Measurements from ENCODE around the gene CEACAM5. TPM values are rescaled to one million over a fixed set of nuclear protein-coding genes. Genes with fewer than 3 reads are reported as not detected.

CEACAM5 gene
- polyA plus RNA-seq (ENCODE audit: insufficient read length in 12 of 12): 10 to 100 TPM in 1 of 12 donors, under 1 TPM in 6, not detected in 5; 0.05 to 23.2 (median 0.21) TPM
- long read RNA-seq, donor 1, transcript CEACAM5-204 (2 exons, 579 nt): minor isoform, 22 of 289 reads
- long read RNA-seq, donor 1, transcript CEACAM5-201 (10 exons, 2,874 nt): minor isoform, 12 of 289 reads
- long read RNA-seq, donor 1, transcript CEACAM5-207 (3 exons, 1,430 nt): major isoform, 26 of 289 reads
- long read RNA-seq, donor 1, partial matches to known transcripts: 227 of 289 reads
- long read RNA-seq, donor 1, other reads (novel, unspliced or antisense): 0 of 289 reads
- long read RNA-seq, donor 2: 0 reads
- long read RNA-seq, donor 3, partial matches to known transcripts: 0 of 1 reads
- long read RNA-seq, donor 3, other reads (novel, unspliced or antisense): 0 of 1 reads
- long read RNA-seq, donor 4: 0 reads
- long read RNA-seq, donor 5: 0 reads
- long read RNA-seq, donor 6: 0 reads
- long read RNA-seq, donor 7: 0 reads
- long read RNA-seq, donor 8: 0 reads
- long read RNA-seq, donor 9: 0 reads
- long read RNA-seq, donor 10: 0 reads
- long read RNA-seq, donor 11: 0 reads

DNA sequence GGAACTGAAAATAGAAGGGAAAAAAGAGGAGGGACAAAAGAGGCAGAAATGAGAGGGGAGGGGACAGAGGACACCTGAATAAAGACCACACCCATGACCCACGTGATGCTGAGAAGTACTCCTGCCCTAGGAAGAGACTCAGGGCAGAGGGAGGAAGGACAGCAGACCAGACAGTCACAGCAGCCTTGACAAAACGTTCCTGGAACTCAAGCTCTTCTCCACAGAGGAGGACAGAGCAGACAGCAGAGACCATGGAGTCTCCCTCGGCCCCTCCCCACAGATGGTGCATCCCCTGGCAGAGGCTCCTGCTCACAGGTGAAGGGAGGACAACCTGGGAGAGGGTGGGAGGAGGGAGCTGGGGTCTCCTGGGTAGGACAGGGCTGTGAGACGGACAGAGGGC lies at the start of gene CEACAM5:
Gene CEACAM5 (plus strand): TSS at position 146 of the 400 bp plus-strand sequence. CDS start 106 bp downstream, at position 252.
- no peak for DNase-seq

GRCh38 chr19:41666075-41666474 lies 42.4 kb upstream of the CEACAM5 start:
- DNase-seq: no peak

GRCh38 chr19:41668315-41668714 lies 40.1 kb upstream of the CEACAM5 start:
- DNase-seq: no peak

DNA sequence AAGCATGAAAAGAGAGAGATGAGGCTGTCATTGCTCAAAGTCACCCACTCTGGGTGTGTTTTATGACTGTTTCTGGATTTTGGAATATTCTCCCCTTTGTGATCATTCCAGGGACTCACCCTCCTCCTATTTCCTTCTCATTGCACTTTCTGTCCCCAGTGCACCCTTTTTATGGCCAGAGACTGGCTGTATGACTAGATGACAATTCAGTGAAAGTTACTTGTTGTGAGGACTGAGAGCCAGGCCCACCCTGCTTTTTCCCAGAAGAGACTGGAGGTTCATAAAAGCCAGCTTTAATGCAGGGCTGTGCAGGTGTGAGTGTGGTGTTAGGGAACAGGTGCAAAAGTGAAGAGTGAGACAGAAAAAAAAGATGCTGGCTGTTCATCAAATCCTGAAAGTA lies 37.7 kb upstream of the CEACAM5 start:
- no peak for DNase-seq

GRCh38 chr19:41671486-41671885 lies 36.9 kb upstream of the CEACAM5 start:
- DNase-seq: no peak

GRCh38 chr19:41682437-41682836 lies 26.0 kb upstream of the CEACAM5 start:
- no peak for DNase-seq

DNA sequence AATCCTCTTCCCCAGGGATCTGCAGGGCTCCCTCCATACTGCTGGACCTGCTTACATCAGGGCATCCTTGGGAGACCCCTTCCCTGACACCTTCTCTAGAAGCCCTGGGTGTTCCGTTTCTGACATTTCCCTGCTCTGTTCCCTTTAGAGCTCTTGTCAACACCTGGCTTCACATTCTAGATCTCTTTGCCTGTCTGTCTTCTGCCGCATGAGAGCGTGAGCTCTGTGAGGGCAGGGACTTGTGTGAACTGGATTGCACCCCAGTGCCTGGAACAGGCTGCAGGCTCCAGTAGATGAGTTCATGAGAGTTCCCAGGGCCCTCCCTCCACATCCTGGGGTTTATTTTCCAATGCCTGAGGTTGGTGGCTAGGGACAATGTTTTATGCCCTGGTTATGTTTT lies 21.0 kb upstream of the CEACAM5 start:
- DNase-seq: no peak

DNA sequence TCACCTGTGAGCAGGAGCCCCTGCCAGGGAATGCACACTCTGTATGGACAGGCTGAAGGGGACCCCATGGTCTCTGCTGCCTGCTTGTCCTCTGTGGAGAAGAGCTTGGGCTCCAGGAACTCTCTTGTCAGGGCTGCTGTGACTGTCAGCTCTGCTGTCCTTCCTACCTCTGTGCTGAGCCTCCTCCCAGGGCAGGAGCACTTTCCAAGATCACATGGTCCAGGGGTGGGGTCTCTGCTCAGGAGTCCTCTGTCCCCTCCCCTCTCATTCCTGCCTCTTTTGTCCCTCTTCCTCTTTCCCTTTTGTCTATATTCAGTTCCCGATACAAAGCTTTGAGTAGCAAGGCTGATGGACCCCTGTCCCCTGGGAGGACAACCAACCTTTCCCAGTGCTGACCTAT lies 20.3 kb upstream of the CEACAM5 start, which contains the start of gene CEACAM7:
Gene CEACAM7 (minus strand): TSS at position 173 of the 400 bp plus-strand sequence. CDS start 105 bp downstream, at position 68.
- no peak for DNase-seq

GRCh38 chr19:41688687-41689086 lies 19.7 kb upstream of the CEACAM5 start:
- no peak for DNase-seq

GRCh38 chr19:41689993-41690800 lies 18.2 kb upstream of the CEACAM5 start:
- DNase-seq: no peak

GRCh38 chr19:41690801-41691065 lies 17.7 kb upstream of the CEACAM5 start:
- DNase-seq: no peak

GRCh38 chr19:41691268-41691970 lies 17.0 kb upstream of the CEACAM5 start:
- no peak for DNase-seq

DNA sequence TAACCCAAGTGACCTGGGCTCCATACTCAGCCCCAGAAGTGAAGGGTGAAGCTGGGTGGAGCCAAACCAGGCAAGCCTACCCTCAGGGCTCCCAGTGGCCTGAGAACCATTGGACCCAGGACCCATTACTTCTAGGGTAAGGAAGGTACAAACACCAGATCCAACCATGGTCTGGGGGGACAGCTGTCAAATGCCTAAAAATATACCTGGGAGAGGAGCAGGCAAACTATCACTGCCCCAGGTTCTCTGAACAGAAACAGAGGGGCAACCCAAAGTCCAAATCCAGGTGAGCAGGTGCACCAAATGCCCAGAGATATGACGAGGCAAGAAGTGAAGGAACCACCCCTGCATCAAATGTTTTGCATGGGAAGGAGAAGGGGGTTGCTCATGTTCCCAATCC lies 14.2 kb upstream of the CEACAM5 start:
- no peak for DNase-seq

GRCh38 chr19:41694831-41695635 lies 13.4 kb upstream of the CEACAM5 start:
- no peak for DNase-seq

GRCh38 chr19:41695745-41696144 lies 12.7 kb upstream of the CEACAM5 start:
- no peak for DNase-seq

DNA sequence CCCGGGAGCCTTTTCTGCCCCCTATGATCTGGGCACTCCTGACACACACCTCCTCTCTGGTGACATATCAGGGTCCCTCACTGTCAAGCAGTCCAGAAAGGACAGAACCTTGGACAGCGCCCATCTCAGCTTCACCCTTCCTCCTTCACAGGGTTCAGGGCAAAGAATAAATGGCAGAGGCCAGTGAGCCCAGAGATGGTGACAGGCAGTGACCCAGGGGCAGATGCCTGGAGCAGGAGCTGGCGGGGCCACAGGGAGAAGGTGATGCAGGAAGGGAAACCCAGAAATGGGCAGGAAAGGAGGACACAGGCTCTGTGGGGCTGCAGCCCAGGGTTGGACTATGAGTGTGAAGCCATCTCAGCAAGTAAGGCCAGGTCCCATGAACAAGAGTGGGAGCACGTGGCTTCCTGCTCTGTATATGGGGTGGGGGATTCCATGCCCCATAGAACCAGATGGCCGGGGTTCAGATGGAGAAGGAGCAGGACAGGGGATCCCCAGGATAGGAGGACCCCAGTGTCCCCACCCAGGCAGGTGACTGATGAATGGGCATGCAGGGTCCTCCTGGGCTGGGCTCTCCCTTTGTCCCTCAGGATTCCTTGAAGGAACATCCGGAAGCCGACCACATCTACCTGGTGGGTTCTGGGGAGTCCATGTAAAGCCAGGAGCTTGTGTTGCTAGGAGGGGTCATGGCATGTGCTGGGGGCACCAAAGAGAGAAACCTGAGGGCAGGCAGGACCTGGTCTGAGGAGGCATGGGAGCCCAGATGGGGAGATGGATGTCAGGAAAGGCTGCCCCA lies 11.8 kb upstream of the CEACAM5 start:
- DNase-seq: no peak

- DNase-seq: no peak
These were observed 11.1 kb upstream of the CEACAM5 start for GRCh38 chr19:41697198-41697855.

GRCh38 chr19:41698746-41699230 lies 9.6 kb upstream of the CEACAM5 start:
- no peak for DNase-seq

- no peak for DNase-seq
These were observed 9.0 kb upstream of the CEACAM5 start for GRCh38 chr19:41699231-41699967.

All from muscle of arm (tissue), 14 donors.